VCaP (cell line): Measurements from ENCODE around the gene SERINC3.

Experiments
- H3K27ac ChIP-seq: fragments of 450-650 bp; 2 replicates; pipeline ENCODE4 v1.5.1; 2017
- CTCF ChIP-seq: fragments of 450-650 bp; conservative IDR thresholded peaks from 2 replicates; pipeline ENCODE4 v1.5.1; 2017; ENCODE audit warnings: mild to moderate bottlenecking, moderate library complexity

SERINC3 gene

DNA sequence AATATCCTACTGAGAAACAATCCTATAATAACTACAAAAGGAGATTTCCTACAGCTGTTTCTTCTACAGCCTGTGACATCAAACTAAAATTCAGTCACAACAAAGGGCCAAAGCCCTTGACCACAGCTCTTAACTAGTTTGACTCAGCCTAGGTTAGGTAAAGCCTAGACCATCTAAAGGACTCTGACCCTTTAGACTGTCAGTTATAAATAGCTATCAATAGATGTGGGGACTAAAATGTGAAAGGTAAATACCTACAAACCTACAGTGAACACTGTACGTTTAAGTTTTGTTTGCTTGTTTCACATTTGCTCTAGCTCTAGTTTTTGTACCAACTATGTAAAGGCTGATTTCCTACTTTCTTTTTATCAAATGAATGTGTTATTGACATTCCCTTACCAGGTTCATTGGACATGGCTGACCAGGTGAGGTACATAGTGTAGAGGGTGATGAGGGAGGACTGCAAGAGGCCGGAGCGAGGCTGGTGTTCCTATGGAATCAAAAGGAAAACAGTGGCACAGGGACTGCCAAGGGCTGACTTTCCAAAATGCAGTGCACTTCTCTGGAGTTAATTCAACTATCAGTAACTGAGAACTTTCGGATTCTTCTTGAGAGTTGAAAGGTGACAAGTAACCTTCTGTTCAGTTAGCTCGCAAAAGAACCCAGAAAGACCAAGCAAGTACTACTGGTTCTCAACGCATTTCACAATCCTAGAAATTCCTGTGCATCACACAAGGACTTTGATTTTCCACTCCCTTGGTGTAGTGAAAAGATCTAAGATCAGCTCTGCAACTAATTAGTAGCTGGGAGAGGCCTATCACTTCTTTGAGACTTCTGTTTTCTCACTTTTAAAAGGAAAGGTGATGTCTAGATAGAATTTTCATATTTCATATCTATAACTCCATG lies 17.2 kb downstream of the SERINC3 start:
- TF ChIP-seq CTCF, result no peak
- H3K27ac ChIP-seq, result no peak overlapping the region

DNA sequence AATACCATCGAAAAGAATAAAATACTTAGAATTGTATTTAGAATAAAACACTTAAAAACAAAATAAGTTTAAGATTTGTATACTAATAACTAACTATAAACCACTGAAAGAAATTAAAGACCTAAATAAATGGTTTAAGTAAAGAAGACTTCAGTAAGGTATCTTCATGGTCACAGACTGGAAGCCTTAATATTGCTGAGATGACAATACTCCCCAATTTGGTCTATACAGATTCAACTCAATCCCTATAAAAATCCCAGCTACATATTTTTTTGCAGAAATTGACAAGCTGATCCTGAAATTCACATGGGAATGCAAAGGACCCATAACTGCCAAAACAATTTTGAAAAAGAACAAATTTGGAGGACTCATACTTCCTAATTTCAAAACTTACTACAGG lies 18.9 kb downstream of the SERINC3 start:
- H3K27ac ChIP-seq, result no peak overlapping the region
- no peak for TF ChIP-seq CTCF

GRCh38 chr20:44501448-44501847 lies 20.4 kb downstream of the SERINC3 start:
- no peak overlapping the region for H3K27ac ChIP-seq
- no peak for TF ChIP-seq CTCF

DNA sequence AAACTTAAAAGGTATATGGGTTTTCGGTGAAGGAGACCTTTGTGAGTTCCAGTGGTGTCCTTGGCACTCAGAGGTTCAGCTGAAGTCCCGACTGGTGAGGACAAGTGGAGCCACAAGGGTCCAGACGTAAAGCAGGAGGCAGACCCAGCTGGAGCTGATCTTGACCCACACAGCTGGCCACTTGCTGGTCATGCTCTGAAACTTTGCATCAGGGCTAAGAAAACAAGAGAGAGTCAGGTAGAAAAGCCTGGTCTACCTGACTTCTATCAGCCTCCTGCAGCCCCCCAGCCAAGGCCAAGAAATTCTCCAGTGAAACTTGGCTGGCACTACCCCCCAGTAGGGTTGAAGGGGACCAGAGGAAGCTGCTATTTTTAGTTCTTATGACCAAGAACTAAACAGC lies 21.6 kb downstream of the SERINC3 start:
- TF ChIP-seq CTCF, result no peak
- no peak overlapping the region for H3K27ac ChIP-seq

GRCh38 chr20:44497761-44498160 lies 24.1 kb downstream of the SERINC3 start:
- TF ChIP-seq CTCF, result no peak
- H3K27ac ChIP-seq, result no peak overlapping the region

DNA sequence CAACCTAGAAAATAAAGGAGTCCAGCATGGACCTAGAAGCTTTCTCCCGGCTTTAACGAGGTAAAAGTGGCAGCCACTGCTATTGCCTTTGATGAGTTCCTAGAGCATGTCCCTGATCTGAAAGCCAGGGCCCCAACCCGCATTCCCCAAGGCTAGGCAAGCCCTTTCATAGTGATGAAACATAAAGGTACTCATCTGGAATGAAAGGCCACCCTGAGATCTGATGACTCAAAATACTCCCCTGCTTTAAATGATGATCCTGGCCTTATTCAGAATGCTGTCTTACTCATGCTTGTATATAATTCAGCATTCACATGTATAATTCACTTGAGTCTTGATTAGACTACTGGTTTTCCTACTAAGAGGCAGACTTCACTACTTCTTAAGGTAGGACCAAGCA lies 24.9 kb downstream of the SERINC3 start:
- no peak for TF ChIP-seq CTCF
- no peak overlapping the region for H3K27ac ChIP-seq

GRCh38 chr20:44495802-44496481 lies 25.9 kb downstream of the SERINC3 start:
- no peak overlapping the region for H3K27ac ChIP-seq
- no peak for TF ChIP-seq CTCF
